CMK (cell line): Measurements from ENCODE around the gene CDK5.
"Not testable (repeated sequence)": the region's sequence is repeated elsewhere in the genome, so short reads cannot be mapped to it uniquely, and the experiment has no call there.

ENCODE experiments used
- DNase-seq: peaks from one replicate; pipeline ENCODE4 v3.0.0-alpha.2; 2010; ENCODE audit warnings: low read depth

The CDK5 gene

GRCh38 chr7:151013733-151014497 is 43.8 kb downstream of the CDK5 start:
- DNase-seq = no peak

DNA sequence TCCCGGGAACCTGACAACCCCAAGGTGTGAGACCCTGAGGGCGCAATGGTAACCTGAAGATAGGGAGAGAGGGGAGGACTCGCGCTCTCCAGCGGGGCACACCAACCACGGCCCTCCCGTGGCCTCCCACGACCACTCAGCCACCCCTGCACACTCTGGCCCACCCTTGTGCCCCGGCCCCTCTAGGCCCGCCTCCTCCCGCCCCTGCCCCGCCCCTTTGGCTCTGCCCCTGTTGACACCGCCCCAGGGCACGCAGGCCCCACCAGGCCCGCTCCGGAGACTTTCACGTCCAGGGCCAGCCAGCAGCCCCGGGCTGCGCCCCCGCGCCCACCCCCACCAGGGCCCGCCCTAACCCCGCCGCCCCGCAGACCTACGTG is 44.4 kb downstream of the CDK5 start:
- DNase-seq = no peak

GRCh38 chr7:151012911-151013347 is 44.8 kb downstream of the CDK5 start:
- DNase-seq = no peak

- DNase-seq = no peak
These were observed 45.5 kb downstream of the CDK5 start for GRCh38 chr7:151012031-151012692.

- DNase-seq = not testable (repeated sequence)
These were observed 46.1 kb downstream of the CDK5 start for GRCh38 chr7:151011616-151012015.

GRCh38 chr7:151011097-151011409 is 46.6 kb downstream of the CDK5 start:
- no peak for DNase-seq

DNA sequence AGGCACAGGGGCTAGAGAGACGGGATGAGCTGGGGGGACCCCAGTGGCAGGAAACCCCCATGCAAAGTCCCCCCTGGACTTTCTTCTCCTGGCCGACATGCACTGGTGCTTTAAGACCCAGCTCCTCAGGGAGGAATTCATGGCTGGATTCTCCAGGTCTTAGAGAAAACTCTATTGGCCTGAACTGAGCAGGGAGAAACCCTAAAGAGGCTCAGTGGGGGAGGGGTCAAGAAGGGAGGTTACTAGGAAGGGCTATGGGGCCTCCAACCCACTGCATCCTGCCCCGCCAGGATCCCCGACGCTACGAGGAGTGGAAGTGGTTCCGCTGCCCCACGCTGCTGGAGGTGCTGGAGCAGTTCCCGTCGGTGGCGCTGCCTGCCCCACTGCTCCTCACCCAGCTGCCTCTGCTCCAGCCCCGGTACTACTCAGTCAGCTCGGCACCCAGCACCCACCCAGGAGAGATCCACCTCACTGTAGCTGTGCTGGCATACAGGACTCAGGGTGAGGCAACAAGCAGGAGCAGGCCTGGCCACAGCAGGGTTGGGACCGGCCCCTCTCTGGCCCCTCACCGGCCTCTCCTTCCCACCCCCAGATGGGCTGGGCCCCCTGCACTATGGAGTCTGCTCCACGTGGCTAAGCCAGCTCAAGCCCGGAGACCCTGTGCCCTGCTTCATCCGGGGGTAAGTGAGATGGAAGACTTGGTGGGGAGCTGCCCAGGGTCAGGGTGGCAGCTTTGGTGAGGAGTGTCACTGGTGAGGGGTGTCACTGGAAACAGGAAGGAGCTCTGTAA is 47.2 kb downstream of the CDK5 start:
- no peak for DNase-seq

GRCh38 chr7:151010037-151010306 is 47.7 kb downstream of the CDK5 start:
- no peak for DNase-seq

DNA sequence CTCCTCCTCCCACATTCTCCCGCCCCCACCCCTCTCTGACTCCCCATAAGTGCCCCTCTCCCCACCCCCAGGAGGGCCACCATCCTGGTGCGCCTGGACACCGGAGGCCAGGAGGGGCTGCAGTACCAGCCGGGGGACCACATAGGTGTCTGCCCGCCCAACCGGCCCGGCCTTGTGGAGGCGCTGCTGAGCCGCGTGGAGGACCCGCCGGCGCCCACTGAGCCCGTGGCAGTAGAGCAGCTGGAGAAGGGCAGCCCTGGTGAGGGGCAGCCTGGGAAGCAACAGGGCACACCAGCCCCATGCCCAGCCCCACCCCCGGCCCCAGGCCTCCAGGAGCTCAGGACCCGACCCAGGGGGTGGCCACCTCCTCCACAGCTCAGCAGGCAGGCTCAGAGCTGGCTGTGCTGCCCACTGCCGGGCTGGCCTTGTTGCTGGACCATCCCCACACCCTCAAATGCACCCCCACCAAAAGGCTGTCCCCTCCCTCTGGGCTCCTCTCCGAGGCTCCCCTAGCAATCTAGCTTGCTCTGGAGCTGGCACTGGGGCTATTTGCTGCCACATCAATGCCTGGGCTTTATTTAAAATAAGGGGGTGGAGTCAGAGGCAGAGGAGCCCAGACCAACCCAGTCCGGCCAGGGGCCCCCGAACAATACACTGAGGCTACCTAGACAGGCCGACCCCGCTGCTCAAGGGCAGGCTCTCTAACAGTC is 48.2 kb downstream of the CDK5 start:
- no peak for DNase-seq

GRCh38 chr7:151008511-151009323 is 49.0 kb downstream of the CDK5 start:
- DNase-seq = no peak

DNA sequence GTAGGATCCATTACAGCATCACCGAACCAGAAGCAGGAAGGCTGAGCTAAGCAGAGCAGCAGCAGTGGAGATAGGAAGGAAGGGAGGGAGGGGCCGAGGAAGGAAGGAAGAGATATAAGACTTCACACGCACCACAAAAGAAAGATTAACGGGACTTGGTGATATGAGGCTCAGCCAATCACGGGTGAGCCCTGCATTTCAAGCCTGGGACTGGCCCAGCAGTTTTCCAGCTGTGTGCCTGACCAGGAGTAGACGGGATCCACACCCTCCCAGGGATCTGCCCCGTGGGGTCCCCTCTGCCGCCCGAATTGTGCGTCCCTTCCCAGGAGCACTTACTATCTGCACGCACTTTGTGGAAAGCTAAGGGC is 49.6 kb downstream of the CDK5 start:
- DNase-seq = no peak

GRCh38 chr7:151007469-151007898 is 50.2 kb downstream of the CDK5 start:
- no peak for DNase-seq

GRCh38 chr7:151006590-151007300 is 51.0 kb downstream of the CDK5 start:
- DNase-seq = no peak

DNA sequence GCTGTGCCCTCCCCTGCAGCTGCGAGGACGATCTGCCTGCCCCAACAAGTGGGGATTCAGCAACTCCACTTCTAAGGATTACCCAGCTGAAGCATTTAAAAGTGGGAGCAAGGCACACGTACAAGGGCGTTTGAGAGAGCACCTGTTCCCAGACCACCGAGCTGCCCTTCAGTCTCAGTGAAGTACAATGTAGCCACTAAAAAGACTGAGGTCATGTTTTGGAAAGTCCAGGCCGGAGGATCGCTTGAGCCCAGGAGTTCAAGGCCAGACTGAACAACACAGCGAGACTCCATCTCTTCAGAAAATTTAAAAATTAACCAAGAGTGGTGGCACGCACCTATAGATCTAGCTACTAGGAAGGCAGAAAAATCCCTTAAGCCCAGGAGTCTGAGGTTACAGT is 52.1 kb downstream of the CDK5 start:
- DNase-seq = no peak
